H9 (cell line): ENCODE data around the gene MDFIC. TPM values are rescaled to one million over a fixed set of nuclear protein-coding genes. Genes with fewer than 3 reads are reported as not detected.

Experiments used
- DNase-seq: peaks from one replicate; pipeline ENCODE4 v3.0.0-alpha.2; 2017
- H2AFZ ChIP-seq: one replicate; pipeline ENCODE4 v1.6.1; 2013; ENCODE audit warnings: mild to moderate bottlenecking, low read length, control low read depth, moderate library complexity
- H2AK5ac ChIP-seq: 2 replicates; pipeline ENCODE4 v1.6.1; 2013; ENCODE audit warnings: low read length, control low read depth, mixed read lengths; ENCODE audit not compliant: insufficient read length
- H2BK120ac ChIP-seq: one replicate; pipeline ENCODE4 v1.6.1; 2013; ENCODE audit warnings: low read depth, mild to moderate bottlenecking, low read length, control low read depth, inconsistent platforms; ENCODE audit not compliant: poor library complexity, severe bottlenecking
- H2BK12ac ChIP-seq: 2 replicates; pipeline ENCODE4 v1.6.1; 2013; ENCODE audit warnings: low read length, control low read depth, mixed read lengths, low read depth; ENCODE audit not compliant: insufficient read length
- H2BK15ac ChIP-seq: 2 replicates; pipeline ENCODE4 v1.6.1; 2013; ENCODE audit warnings: low read depth, low read length, control low read depth
- H2BK20ac ChIP-seq: one replicate; pipeline ENCODE4 v1.6.1; 2013; ENCODE audit warnings: low read depth, mild to moderate bottlenecking, low read length, control low read depth, inconsistent platforms; ENCODE audit not compliant: poor library complexity, severe bottlenecking
- H2BK5ac ChIP-seq: 2 replicates; pipeline ENCODE4 v1.6.1; 2013; ENCODE audit warnings: low read length, control low read depth, mixed read lengths; ENCODE audit not compliant: insufficient read length
- H3K14ac ChIP-seq: 2 replicates; pipeline ENCODE4 v1.6.1; 2013; ENCODE audit warnings: low read length, control low read depth; ENCODE audit not compliant: insufficient read depth
- H3K18ac ChIP-seq: 2 replicates; pipeline ENCODE4 v1.6.1; 2013; ENCODE audit warnings: low read depth, mild to moderate bottlenecking, mixed read lengths, low read length, control low read depth; ENCODE audit not compliant: insufficient read length
- H3K23ac ChIP-seq: 2 replicates; pipeline ENCODE4 v1.6.1; 2013; ENCODE audit warnings: low read length, control low read depth, mixed read lengths, low read depth; ENCODE audit not compliant: insufficient read length
- H3K23me2 ChIP-seq: 2 replicates; pipeline ENCODE4 v1.6.1; 2013; ENCODE audit warnings: low read depth, mild to moderate bottlenecking, mixed read lengths, low read length, control low read depth; ENCODE audit not compliant: insufficient read length, poor library complexity, severe bottlenecking
- H3K27ac ChIP-seq: 2 replicates; pipeline ENCODE4 v1.5.1; 2013; ENCODE audit warnings: low read length, control low read depth, mixed read lengths, low read depth; ENCODE audit not compliant: insufficient read length
- H3K27me3 ChIP-seq: 2 replicates; pipeline ENCODE4 v1.6.1; 2013; ENCODE audit warnings: low read length, control low read depth, inconsistent platforms; ENCODE audit not compliant: insufficient read depth
- H3K4ac ChIP-seq: 2 replicates; pipeline ENCODE4 v1.6.1; 2013; ENCODE audit warnings: low read depth, mild to moderate bottlenecking, control low read depth, inconsistent platforms, low read length, moderate library complexity
- H3K4me1 ChIP-seq: 2 replicates; pipeline ENCODE4 v1.6.1; 2013; ENCODE audit warnings: low read length, control low read depth, inconsistent platforms; ENCODE audit not compliant: insufficient read depth
- H3K4me2 ChIP-seq: 2 replicates; pipeline ENCODE4 v1.6.1; 2013; ENCODE audit warnings: low read length, control low read depth, mixed read lengths; ENCODE audit not compliant: insufficient read length, insufficient read depth
- H3K56ac ChIP-seq: 2 replicates; pipeline ENCODE4 v1.6.1; 2013; ENCODE audit warnings: low read depth, mild to moderate bottlenecking, mixed read lengths, low read length, control low read depth; ENCODE audit not compliant: insufficient read length
- H3K79me1 ChIP-seq: 2 replicates; pipeline ENCODE4 v1.6.1; 2013; ENCODE audit warnings: low read depth, mild to moderate bottlenecking, moderate library complexity, low read length, control low read depth, inconsistent platforms; ENCODE audit not compliant: insufficient read depth, poor library complexity, severe bottlenecking
- H3K79me2 ChIP-seq: 2 replicates; pipeline ENCODE4 v1.6.1; 2013; ENCODE audit warnings: low read length, control low read depth, inconsistent platforms; ENCODE audit not compliant: insufficient read depth
- H3K9ac ChIP-seq: 2 replicates; pipeline ENCODE4 v1.6.1; 2013; ENCODE audit warnings: low read length, control low read depth, mixed read lengths; ENCODE audit not compliant: insufficient read length; ENCODE audit errors: extremely low read depth
- H3K9me3 ChIP-seq: one replicate; pipeline ENCODE4 v1.6.1; 2013; ENCODE audit warnings: low read depth, low read length, inconsistent platforms; ENCODE audit not compliant: control insufficient read depth
- H3T11ph ChIP-seq: one replicate; pipeline ENCODE4 v1.6.1; 2013; ENCODE audit warnings: mild to moderate bottlenecking, low read length, control low read depth, inconsistent platforms
- H4K20me1 ChIP-seq: one replicate; pipeline ENCODE4 v1.6.1; 2013; ENCODE audit not compliant: control insufficient read depth, insufficient read length, insufficient read depth
- H4K5ac ChIP-seq: 2 replicates; pipeline ENCODE4 v1.6.1; 2013; ENCODE audit warnings: low read depth, mild to moderate bottlenecking, mixed read lengths, low read length, control low read depth; ENCODE audit not compliant: insufficient read length
- H4K8ac ChIP-seq: replicated peaks from 2 replicates; pipeline ENCODE4 v1.6.1; 2013; ENCODE audit warnings: low read length, control low read depth, mixed read lengths, low read depth; ENCODE audit not compliant: insufficient read length
- H4K91ac ChIP-seq: 2 replicates; pipeline ENCODE4 v1.6.1; 2013; ENCODE audit warnings: low read depth, mild to moderate bottlenecking, moderate library complexity, mixed read lengths, low read length, control low read depth; ENCODE audit not compliant: insufficient read length
- H3K27ac Mint-ChIP-seq, 3 experiments: 2 replicates in 2 of 3; 3 replicates in 1 of 3; pipeline ENCODE4 v1.8.0; 2020 to 2021; ENCODE audit warnings: mixed read lengths in 3 of 3, mild to moderate bottlenecking in 1 of 3, moderate library complexity in 1 of 3
- H3K27me3 Mint-ChIP-seq: 2 replicates; pipeline ENCODE4 v1.8.0; 2021; ENCODE audit warnings: low read depth, mild to moderate bottlenecking, moderate library complexity, mixed read lengths
- H3K36me3 Mint-ChIP-seq, 3 experiments: 2 replicates in 2 of 3; 3 replicates in 1 of 3; pipeline ENCODE4 v1.8.0; 2020 to 2021; ENCODE audit warnings: low read depth in 3 of 3, mixed read lengths in 3 of 3; ENCODE audit not compliant: insufficient read depth in 1 of 3
- H3K4me1 Mint-ChIP-seq, 2 experiments: 2 replicates each; pipeline ENCODE4 v1.8.0; 2020; ENCODE audit warnings: mixed read lengths in 2 of 2
- H3K4me3 Mint-ChIP-seq, 2 experiments: 2 replicates in 1 of 2; 3 replicates in 1 of 2; pipeline ENCODE4 v1.8.0; 2020 to 2021; ENCODE audit warnings: mild to moderate bottlenecking in 2 of 2, mixed read lengths in 2 of 2, moderate library complexity in 1 of 2
- H3K9me3 Mint-ChIP-seq, 2 experiments: 2 replicates in 1 of 2; 3 replicates in 1 of 2; pipeline ENCODE4 v1.8.0; 2020; ENCODE audit warnings: mild to moderate bottlenecking in 2 of 2, mixed read lengths in 2 of 2, moderate library complexity in 1 of 2
- WGBS: extraction: QIAGEN DNeasy Blood & Tissue Kit; methylation state at CpG from one replicate; pipeline ENCODE4 v1.1.7; 2013; ENCODE audit warnings: missing lambda C conversion rate, low lambda C conversion rate, mixed read lengths; ENCODE audit not compliant: insufficient read length; ENCODE audit errors: extremely low coverage; 5-methylcytosine and 5-hydroxymethylcytosine counted together
- total RNA-seq: library from RNA; stranded (reverse); gene quantifications from 2 replicates; pipeline ENCODE4 v1.2.1, GENCODE V29; 2021
- TF ChIP-seq, protein P1 (sequence below): fragments of 200-600 bp; sonication (generic); conservative IDR thresholded peaks from 3 replicates; pipeline ENCODE4 v1.8.0; 2021; ENCODE audit warnings: antibody characterized with exemption, mild to moderate bottlenecking

MDFIC gene
- total RNA-seq, 1 experiment from 2014 or later = 2.0 TPM

DNA sequence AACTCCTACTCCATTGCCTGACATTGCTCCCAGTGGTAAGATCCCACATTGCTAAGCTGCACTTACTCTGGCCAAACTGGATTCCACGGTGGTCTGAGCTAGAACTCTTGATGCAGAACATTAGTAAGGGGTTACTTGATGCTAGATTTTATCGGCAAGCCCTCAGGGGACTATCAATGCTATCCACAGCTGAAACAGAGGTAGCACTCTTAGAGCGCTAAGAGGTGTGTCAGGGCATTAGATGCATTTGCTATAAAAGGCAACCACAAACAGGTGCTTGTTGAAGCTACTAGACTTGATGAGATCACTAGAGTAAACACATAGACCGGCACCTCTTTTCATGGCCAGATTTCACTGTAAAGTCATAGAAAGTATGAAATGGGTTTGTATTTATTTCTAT, 116.3 kb downstream of the MDFIC start:
- H2BK12ac ChIP-seq = no peak overlapping the region

More for the DNA sequence above, 116.3 kb downstream of the MDFIC start:
- H4K91ac ChIP-seq = no peak overlapping the region
- no peaks in the 10 kb centered on the region for H3K27me3 Mint-ChIP-seq
- H3K4me1 Mint-ChIP-seq = peaks cover 4 to 8% of the 10 kb centered on the region in 2 experiments; a peak in 3 of 4 replicates
- H4K20me1 ChIP-seq = no peaks in the 10 kb centered on the region
- H4K5ac ChIP-seq = no peak overlapping the region
- H2BK5ac ChIP-seq = no peak overlapping the region
- H3K23me2 ChIP-seq = no peaks in the 10 kb centered on the region
- H3K4me3 Mint-ChIP-seq = no peak overlapping the region
- H3K27ac Mint-ChIP-seq = no peak overlapping the region
- H3K14ac ChIP-seq = no peak overlapping the region
- H3K4ac ChIP-seq = no peak overlapping the region
- H3K36me3 Mint-ChIP-seq = no peaks in the 10 kb centered on the region
- no peak for DNase-seq
- WGBS = no CpG with 5 or more reads among the region's 4 CpGs
- H3K56ac ChIP-seq = no peak overlapping the region
- H3T11ph ChIP-seq = no peak overlapping the region
- H3K9ac ChIP-seq = no peak overlapping the region
- H2BK15ac ChIP-seq = no peak overlapping the region
- H3K79me2 ChIP-seq = no peaks in the 10 kb centered on the region
- H3K18ac ChIP-seq = no peak overlapping the region
- H3K9me3 Mint-ChIP-seq = no peaks in the 10 kb centered on the region
- no peak overlapping the region for H2BK120ac ChIP-seq
- no peak overlapping the region for H4K8ac ChIP-seq
- TF ChIP-seq, protein P1, sequence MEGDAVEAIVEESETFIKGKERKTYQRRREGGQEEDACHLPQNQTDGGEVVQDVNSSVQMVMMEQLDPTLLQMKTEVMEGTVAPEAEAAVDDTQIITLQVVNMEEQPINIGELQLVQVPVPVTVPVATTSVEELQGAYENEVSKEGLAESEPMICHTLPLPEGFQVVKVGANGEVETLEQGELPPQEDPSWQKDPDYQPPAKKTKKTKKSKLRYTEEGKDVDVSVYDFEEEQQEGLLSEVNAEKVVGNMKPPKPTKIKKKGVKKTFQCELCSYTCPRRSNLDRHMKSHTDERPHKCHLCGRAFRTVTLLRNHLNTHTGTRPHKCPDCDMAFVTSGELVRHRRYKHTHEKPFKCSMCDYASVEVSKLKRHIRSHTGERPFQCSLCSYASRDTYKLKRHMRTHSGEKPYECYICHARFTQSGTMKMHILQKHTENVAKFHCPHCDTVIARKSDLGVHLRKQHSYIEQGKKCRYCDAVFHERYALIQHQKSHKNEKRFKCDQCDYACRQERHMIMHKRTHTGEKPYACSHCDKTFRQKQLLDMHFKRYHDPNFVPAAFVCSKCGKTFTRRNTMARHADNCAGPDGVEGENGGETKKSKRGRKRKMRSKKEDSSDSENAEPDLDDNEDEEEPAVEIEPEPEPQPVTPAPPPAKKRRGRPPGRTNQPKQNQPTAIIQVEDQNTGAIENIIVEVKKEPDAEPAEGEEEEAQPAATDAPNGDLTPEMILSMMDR = no peak
- H3K23ac ChIP-seq = no peak overlapping the region
- H2AFZ ChIP-seq = no peak overlapping the region
- H3K4me1 ChIP-seq = no peaks in the 10 kb centered on the region; the same call in 1 of the 2 replicates
- no peak overlapping the region for H3K27ac ChIP-seq
- H2BK20ac ChIP-seq = no peak overlapping the region
- H3K4me2 ChIP-seq = no peak overlapping the region
- no peak overlapping the region for H2AK5ac ChIP-seq
- no peaks in the 10 kb centered on the region for H3K27me3 ChIP-seq
- H3K79me1 ChIP-seq = no peaks in the 10 kb centered on the region
- H3K9me3 ChIP-seq = no peaks in the 10 kb centered on the region
